Kidney epithelial cell (primary cell): ENCODE measurements around the gene PBX1. TPM values are rescaled to one million over a fixed set of nuclear protein-coding genes. Genes with fewer than 3 reads are reported as not detected.

Source experiments
- DNase-seq: peaks from one replicate; pipeline ENCODE4 v3.0.0-alpha.2; 2010; ENCODE audit warnings: low read depth
- H3K27me3 ChIP-seq: 2 replicates; pipeline ENCODE4 v1.6.0; 2011; ENCODE audit warnings: low read length; ENCODE audit not compliant: control insufficient read depth, insufficient read depth
- H3K36me3 ChIP-seq: 2 replicates; pipeline ENCODE4 v1.5.1; 2011; ENCODE audit warnings: low read length; ENCODE audit not compliant: control insufficient read depth, insufficient read depth
- H3K4me3 ChIP-seq: 2 replicates; pipeline ENCODE4 v1.5.1; 2011; ENCODE audit warnings: low read depth, mild to moderate bottlenecking, control low read depth, low read length
- CTCF ChIP-seq: IDR thresholded peaks from 2 replicates; pipeline ENCODE4 v1.5.1; 2011; ENCODE audit warnings: mild to moderate bottlenecking, moderate library complexity, low read length, control low read depth, inconsistent platforms; ENCODE audit not compliant: insufficient read depth, poor library complexity, severe bottlenecking
- total RNA-seq: library from RNA; depleted of rRNA; stranded (reverse); fragments of >200 nt; gene quantifications from 2 replicates; pipeline ENCODE4 v1.2.3, GENCODE V29; 2015

PBX1 gene
- total RNA-seq, 1 donor from 2014 or later = 5.7 TPM

- no peak for TF ChIP-seq CTCF
- no peak for DNase-seq
- H3K27me3 ChIP-seq = peaks cover 2% of the 10 kb centered on the region
- no peaks in the 10 kb centered on the region for H3K36me3 ChIP-seq
- no peak overlapping the region for H3K4me3 ChIP-seq
Observed at GRCh38 chr1:164671966-164672571, 113.1 kb downstream of the PBX1 start.

- no peak for TF ChIP-seq CTCF
- peaks cover 2% of the 10 kb centered on the region for H3K27me3 ChIP-seq
- H3K36me3 ChIP-seq = no peaks in the 10 kb centered on the region
- no peak for DNase-seq
- H3K4me3 ChIP-seq = no peak overlapping the region
Observed at GRCh38 chr1:164672588-164672987, 113.6 kb downstream of the PBX1 start.

- peak; percentile 38 for TF ChIP-seq CTCF
- no peaks in the 10 kb centered on the region for H3K36me3 ChIP-seq
- no peak overlapping the region for H3K4me3 ChIP-seq
- peaks cover 2% of the 10 kb centered on the region for H3K27me3 ChIP-seq
- no peak for DNase-seq
Observed at GRCh38 chr1:164673584-164674214, 114.7 kb downstream of the PBX1 start.

- peak; percentile 9 for DNase-seq
- H3K4me3 ChIP-seq = no peak overlapping the region
- no peaks in the 10 kb centered on the region for H3K27me3 ChIP-seq
- H3K36me3 ChIP-seq = no peaks in the 10 kb centered on the region
- TF ChIP-seq CTCF = no peak
Observed at GRCh38 chr1:164675342-164675904, 116.4 kb downstream of the PBX1 start.

GRCh38 chr1:164678136-164678700, 119.2 kb downstream of the PBX1 start:
- DNase-seq = no peak
- TF ChIP-seq CTCF = no peak
- Histone ChIP-seq H3K27me3 (no peaks in the 10 kb centered on the region), H3K36me3 (no peaks in the 10 kb centered on the region), H3K4me3 (no peak overlapping the region)
